HG03060 (cell line): Measurements from ENCODE around the gene ATP5PO.

Experiments used
- ATAC-seq: cut with Tn5 transposase; IDR thresholded peaks from one replicate; pipeline ENCODE4 v1.9.1; 2021; ENCODE audit warnings: low read depth, moderate number of reproducible peaks; ENCODE audit not compliant: unreplicated experiment

ATP5PO gene

GRCh38 chr21:33901412-33902288 is 14.0 kb downstream of the ATP5PO start:
- ATAC-seq, result no peak

GRCh38 chr21:33899199-33899598 is 16.4 kb downstream of the ATP5PO start:
- ATAC-seq, result no peak

- ATAC-seq, result no peak
These were observed 17.0 kb downstream of the ATP5PO start for GRCh38 chr21:33898586-33898985.

GRCh38 chr21:33897739-33898138 is 17.9 kb downstream of the ATP5PO start:
- no peak for ATAC-seq

- no peak for ATAC-seq
These were observed 18.5 kb downstream of the ATP5PO start for GRCh38 chr21:33897098-33897497.

GRCh38 chr21:33896691-33897090 is 18.9 kb downstream of the ATP5PO start:
- ATAC-seq, result no peak

- no peak for ATAC-seq
These were observed 20.2 kb downstream of the ATP5PO start for GRCh38 chr21:33895356-33895755.

GRCh38 chr21:33894736-33895288 is 20.8 kb downstream of the ATP5PO start:
- ATAC-seq, result no peak

GRCh38 chr21:33893917-33894316 is 21.7 kb downstream of the ATP5PO start:
- ATAC-seq, result no peak

GRCh38 chr21:33892853-33893252 is 22.8 kb downstream of the ATP5PO start:
- no peak for ATAC-seq

GRCh38 chr21:33890187-33890586 is 25.4 kb downstream of the ATP5PO start:
- no peak for ATAC-seq

GRCh38 chr21:33886321-33886720 is 29.3 kb downstream of the ATP5PO start:
- no peak for ATAC-seq

GRCh38 chr21:33885172-33885514 is 30.5 kb downstream of the ATP5PO start:
- no peak for ATAC-seq

- no peak for ATAC-seq
These were observed 31.0 kb downstream of the ATP5PO start for GRCh38 chr21:33884376-33885171.

- no peak for ATAC-seq
These were observed 32.5 kb downstream of the ATP5PO start for GRCh38 chr21:33883118-33883517.

GRCh38 chr21:33881689-33882440 is 33.7 kb downstream of the ATP5PO start:
- ATAC-seq, result no peak

- ATAC-seq, result no peak
These were observed 35.0 kb downstream of the ATP5PO start for GRCh38 chr21:33880626-33881025.

GRCh38 chr21:33878824-33879223 is 36.8 kb downstream of the ATP5PO start:
- ATAC-seq, result no peak

- ATAC-seq, result no peak
These were observed 40.4 kb downstream of the ATP5PO start for GRCh38 chr21:33875026-33875695.

- no peak for ATAC-seq
These were observed 41.4 kb downstream of the ATP5PO start for GRCh38 chr21:33874161-33874560.
